Ishikawa (cell line): ENCODE results near the gene ATP11A.

Experiments used
- CREB1 ChIP-seq: IDR thresholded peaks from 2 replicates; pipeline ENCODE4 v1.6.1; 2012; ENCODE audit warnings: low read depth
- EGR1 ChIP-seq: IDR thresholded peaks from 2 replicates; pipeline ENCODE4 v1.6.1; 2012
- EP300 ChIP-seq: IDR thresholded peaks from 2 replicates; pipeline ENCODE4 v1.6.1; 2012; ENCODE audit warnings: borderline replicate concordance
- FOXM1 ChIP-seq: IDR thresholded peaks from 2 replicates; pipeline ENCODE4 v1.6.1; 2012; ENCODE audit warnings: low read depth, borderline replicate concordance
- NFIC ChIP-seq: IDR thresholded peaks from 2 replicates; pipeline ENCODE4 v1.6.1; 2012
- RAD21 ChIP-seq: IDR thresholded peaks from 2 replicates; pipeline ENCODE4 v1.6.1; 2012; ENCODE audit warnings: low read depth
- TAF1 ChIP-seq: IDR thresholded peaks from 2 replicates; pipeline ENCODE4 v1.6.1; 2012; ENCODE audit warnings: low read depth, mild to moderate bottlenecking
- TCF12 ChIP-seq: IDR thresholded peaks from 2 replicates; pipeline ENCODE4 v1.6.1; 2012; ENCODE audit warnings: low read depth
- TEAD4 ChIP-seq: IDR thresholded peaks from 2 replicates; pipeline ENCODE4 v1.6.1; 2012
- YY1 ChIP-seq: IDR thresholded peaks from 2 replicates; pipeline ENCODE4 v1.6.1; 2012; ENCODE audit warnings: low read depth
- TF ChIP-seq, protein P1 (sequence below): IDR thresholded peaks from 2 replicates; pipeline ENCODE4 v1.6.1; 2012
- TF ChIP-seq, protein P2 (sequence below): IDR thresholded peaks from 2 replicates; pipeline ENCODE4 v1.6.1; 2012; ENCODE audit warnings: low read depth, mild to moderate bottlenecking

DNA sequence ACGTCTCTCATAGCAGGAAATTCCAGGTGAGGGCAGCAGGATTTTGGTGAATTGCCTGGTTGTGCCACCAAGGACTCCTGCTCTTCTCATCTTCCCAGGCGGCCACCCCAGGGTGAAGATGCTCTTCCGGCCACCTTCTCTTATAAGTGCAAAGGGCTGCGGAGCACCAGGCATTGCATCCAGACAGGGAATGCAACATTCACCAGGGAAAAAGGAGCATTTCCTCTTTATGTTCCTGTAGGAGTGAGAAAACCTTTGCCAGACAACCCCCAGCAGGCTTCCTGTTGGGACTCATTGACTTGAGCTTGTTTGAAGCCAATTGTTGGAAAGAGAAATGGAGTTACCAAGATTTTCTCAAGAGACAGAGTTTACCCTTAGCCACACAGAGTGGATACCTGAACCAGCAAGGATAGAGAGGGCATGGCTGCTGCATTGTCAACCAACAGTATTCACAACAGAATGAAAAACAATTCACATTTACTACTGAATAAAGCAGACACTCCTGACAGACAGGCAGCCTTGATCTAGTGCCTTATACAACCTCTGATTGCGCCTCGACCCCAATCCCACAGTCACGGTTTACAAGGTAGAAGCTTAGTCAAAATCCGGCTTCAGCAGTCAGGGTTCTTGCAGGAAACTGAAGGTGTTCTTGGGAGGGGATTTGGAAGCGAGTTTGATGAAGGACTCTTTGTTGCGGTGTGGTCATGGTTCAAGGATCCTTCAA lies 1.8 kb upstream of the ATP11A start:
- TF ChIP-seq TEAD4 (no peak), NFIC (no peak), EP300 (no peak), CREB1 (no peak), RAD21 (no peak), FOXM1 (no peak), TAF1 (no peak), YY1 (no peak), TCF12 (no peak), EGR1 (no peak)
- TF ChIP-seq, protein P1, sequence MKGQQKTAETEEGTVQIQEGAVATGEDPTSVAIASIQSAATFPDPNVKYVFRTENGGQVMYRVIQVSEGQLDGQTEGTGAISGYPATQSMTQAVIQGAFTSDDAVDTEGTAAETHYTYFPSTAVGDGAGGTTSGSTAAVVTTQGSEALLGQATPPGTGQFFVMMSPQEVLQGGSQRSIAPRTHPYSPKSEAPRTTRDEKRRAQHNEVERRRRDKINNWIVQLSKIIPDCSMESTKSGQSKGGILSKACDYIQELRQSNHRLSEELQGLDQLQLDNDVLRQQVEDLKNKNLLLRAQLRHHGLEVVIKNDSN: no peak
- TF ChIP-seq, protein P2, sequence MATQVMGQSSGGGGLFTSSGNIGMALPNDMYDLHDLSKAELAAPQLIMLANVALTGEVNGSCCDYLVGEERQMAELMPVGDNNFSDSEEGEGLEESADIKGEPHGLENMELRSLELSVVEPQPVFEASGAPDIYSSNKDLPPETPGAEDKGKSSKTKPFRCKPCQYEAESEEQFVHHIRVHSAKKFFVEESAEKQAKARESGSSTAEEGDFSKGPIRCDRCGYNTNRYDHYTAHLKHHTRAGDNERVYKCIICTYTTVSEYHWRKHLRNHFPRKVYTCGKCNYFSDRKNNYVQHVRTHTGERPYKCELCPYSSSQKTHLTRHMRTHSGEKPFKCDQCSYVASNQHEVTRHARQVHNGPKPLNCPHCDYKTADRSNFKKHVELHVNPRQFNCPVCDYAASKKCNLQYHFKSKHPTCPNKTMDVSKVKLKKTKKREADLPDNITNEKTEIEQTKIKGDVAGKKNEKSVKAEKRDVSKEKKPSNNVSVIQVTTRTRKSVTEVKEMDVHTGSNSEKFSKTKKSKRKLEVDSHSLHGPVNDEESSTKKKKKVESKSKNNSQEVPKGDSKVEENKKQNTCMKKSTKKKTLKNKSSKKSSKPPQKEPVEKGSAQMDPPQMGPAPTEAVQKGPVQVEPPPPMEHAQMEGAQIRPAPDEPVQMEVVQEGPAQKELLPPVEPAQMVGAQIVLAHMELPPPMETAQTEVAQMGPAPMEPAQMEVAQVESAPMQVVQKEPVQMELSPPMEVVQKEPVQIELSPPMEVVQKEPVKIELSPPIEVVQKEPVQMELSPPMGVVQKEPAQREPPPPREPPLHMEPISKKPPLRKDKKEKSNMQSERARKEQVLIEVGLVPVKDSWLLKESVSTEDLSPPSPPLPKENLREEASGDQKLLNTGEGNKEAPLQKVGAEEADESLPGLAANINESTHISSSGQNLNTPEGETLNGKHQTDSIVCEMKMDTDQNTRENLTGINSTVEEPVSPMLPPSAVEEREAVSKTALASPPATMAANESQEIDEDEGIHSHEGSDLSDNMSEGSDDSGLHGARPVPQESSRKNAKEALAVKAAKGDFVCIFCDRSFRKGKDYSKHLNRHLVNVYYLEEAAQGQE: no peak
